ENCODE data around the gene GTF3A. TPM values are rescaled to one million over a fixed set of nuclear protein-coding genes. Genes with fewer than 3 reads are reported as not detected.

The GTF3A gene
- total and polyA plus RNA-seq, 8 donors = 53.4 to 220 (median 117) TPM

GRCh38 chr13:27472941-27473340 lies 48.5 kb downstream of the GTF3A start:
- no peak overlapping the region for H3K27ac ChIP-seq
- peaks cover 0 to 9% (median 3%) of the 10 kb centered on the region in 4 donors for H3K4me1 ChIP-seq
- WGBS, 5 donors = 67 to 83% (median 67%) methylated on average over 3 of the region's 3 CpGs
- no peak for DNase-seq
- H3K9me3 ChIP-seq = no peaks in the 10 kb centered on the region
- intact Hi-C loops (cut with DNase I; ENCODE audit: low total_unique reads) = no loop called here
- no peaks in the 10 kb centered on the region for H3K36me3 ChIP-seq
- no peak overlapping the region for H3K4me3 ChIP-seq
- H3K27me3 ChIP-seq = no peaks in the 10 kb centered on the region
- TF ChIP-seq EP300 (IDR thresholded peaks at IDR 0.05) (no peak), POLR2A (IDR thresholded peaks at IDR 0.05) (no peak), POLR2AphosphoS5 (IDR thresholded peaks at IDR 0.05) (no peak)
- TF ChIP-seq, protein P1, sequence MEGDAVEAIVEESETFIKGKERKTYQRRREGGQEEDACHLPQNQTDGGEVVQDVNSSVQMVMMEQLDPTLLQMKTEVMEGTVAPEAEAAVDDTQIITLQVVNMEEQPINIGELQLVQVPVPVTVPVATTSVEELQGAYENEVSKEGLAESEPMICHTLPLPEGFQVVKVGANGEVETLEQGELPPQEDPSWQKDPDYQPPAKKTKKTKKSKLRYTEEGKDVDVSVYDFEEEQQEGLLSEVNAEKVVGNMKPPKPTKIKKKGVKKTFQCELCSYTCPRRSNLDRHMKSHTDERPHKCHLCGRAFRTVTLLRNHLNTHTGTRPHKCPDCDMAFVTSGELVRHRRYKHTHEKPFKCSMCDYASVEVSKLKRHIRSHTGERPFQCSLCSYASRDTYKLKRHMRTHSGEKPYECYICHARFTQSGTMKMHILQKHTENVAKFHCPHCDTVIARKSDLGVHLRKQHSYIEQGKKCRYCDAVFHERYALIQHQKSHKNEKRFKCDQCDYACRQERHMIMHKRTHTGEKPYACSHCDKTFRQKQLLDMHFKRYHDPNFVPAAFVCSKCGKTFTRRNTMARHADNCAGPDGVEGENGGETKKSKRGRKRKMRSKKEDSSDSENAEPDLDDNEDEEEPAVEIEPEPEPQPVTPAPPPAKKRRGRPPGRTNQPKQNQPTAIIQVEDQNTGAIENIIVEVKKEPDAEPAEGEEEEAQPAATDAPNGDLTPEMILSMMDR (IDR thresholded peaks at IDR 0.05) = no peak

DNA sequence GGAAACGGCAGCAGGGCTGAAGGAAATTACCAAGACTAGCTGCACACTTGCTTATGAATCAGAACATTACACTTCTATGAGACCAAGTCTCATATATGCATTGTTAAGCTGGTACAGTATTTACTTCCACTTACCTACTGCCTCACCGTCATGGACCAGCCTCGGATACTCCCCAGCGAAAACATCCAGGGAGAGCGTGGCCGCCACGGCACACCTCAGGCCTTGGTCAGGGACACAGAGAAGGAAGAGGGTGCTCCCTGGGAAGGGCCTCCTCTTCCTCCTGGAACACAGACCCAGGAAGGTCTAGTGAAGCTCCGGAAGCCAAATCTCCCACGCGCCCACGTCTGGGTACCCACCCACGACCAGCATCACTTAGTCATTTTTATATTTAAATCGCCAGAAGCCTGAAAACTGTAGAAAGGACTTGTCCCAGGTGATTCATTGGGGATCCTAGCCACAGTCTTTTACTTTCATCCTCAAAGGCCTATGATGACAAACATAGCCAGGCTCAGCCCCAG lies 50.4 kb downstream of the GTF3A start:
- WGBS, 5 donors = 93 to 97% (median 94%) methylated on average over 13 of the region's 13 CpGs
- Histone ChIP-seq H3K36me3 (no peaks in the 10 kb centered on the region), H3K27me3 (no peaks in the 10 kb centered on the region), H3K4me1 (peaks cover 0 to 13% (median 6%) of the 10 kb centered on the region in 4 donors), H3K4me3 (no peak overlapping the region), H3K27ac (no peak overlapping the region), H3K9me3 (no peaks in the 10 kb centered on the region)
- TF ChIP-seq, protein P1 (IDR thresholded peaks at IDR 0.05) = no peak
- TF ChIP-seq EP300 (IDR thresholded peaks at IDR 0.05) = no peak
- no peak for TF ChIP-seq POLR2A (IDR thresholded peaks at IDR 0.05)
- no peak for TF ChIP-seq POLR2AphosphoS5 (IDR thresholded peaks at IDR 0.05)
- DNase-seq = no peak
- intact Hi-C loops (cut with DNase I; ENCODE audit: low total_unique reads) = no loop called here

DNA sequence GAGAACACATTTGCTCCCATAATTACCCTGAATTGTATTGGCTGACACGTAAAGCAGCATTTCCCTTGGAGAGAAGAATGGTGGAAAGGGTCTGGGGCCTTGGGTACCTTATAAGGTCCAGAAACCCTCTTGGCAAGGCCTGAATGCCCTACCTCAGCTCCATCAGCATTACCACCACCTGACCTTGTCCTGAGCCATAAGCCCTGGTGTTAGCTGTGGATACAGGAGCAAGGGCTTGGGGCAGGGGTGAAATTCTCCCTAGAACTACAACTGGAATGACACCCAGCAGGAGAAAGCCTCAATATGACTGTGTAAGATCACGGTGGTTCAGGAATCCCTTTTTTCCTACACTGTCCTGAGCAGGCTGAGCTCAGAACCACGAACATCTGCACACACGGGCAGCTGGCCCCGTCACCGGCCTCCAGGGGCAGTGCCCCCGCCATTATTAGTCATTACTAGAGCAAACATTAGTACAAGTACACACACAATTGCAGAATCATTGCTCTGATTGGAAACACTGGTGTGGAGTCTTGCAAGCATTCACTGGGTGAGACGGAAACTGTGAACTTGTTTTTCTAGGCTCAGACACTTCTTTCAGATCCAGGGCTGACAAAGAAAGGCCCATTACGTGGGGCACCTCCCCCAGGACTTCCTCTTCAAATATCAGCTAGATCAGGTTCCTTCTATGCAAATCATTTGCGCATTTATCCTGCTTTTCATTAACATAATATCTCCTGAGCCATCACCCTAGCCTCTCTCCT lies 52.7 kb downstream of the GTF3A start:
- Histone ChIP-seq H3K4me1 (peaks cover 0 to 13% (median 6%) of the 10 kb centered on the region in 4 donors), H3K27me3 (peaks cover 0 to 6% (median 0%) of the 10 kb centered on the region in 3 donors), H3K36me3 (no peaks in the 10 kb centered on the region), H3K4me3 (no peak overlapping the region), H3K27ac (peak overlapping the region; percentile 67 to 76 (median 73)), H3K9me3 (peaks cover 0 to 5% (median 2%) of the 10 kb centered on the region in 4 donors)
- peak; percentile 76 to 81 for DNase-seq
- WGBS, 5 donors = 18 to 33% (median 23%) methylated on average over 10 of the region's 10 CpGs
- intact Hi-C loops (cut with DNase I; ENCODE audit: low total_unique reads) = no loop called here
- TF ChIP-seq POLR2A (IDR thresholded peaks at IDR 0.05) (no peak), POLR2AphosphoS5 (IDR thresholded peaks at IDR 0.05) (peak in 2 of 3 donors; percentile 58 to 72)

- DNase-seq = peak; percentile 54
- 26 to 34% (median 32%) methylated on average over 11 of the region's 11 CpGs for WGBS, 5 donors
- Histone ChIP-seq H3K4me3 (no peak overlapping the region), H3K36me3 (no peaks in the 10 kb centered on the region), H3K27ac (no peak overlapping the region), H3K9me3 (peaks cover 0 to 7% (median 3%) of the 10 kb centered on the region in 4 donors), H3K4me1 (peaks cover 0 to 12% (median 6%) of the 10 kb centered on the region in 4 donors), H3K27me3 (peaks cover 0 to 6% (median 0%) of the 10 kb centered on the region in 3 donors)
- intact Hi-C loops (cut with DNase I; ENCODE audit: low total_unique reads) = no loop called here
- TF ChIP-seq EP300 (IDR thresholded peaks at IDR 0.05) (no peak), POLR2AphosphoS5 (IDR thresholded peaks at IDR 0.05) (no peak), POLR2A (IDR thresholded peaks at IDR 0.05) (no peak)
- TF ChIP-seq, protein P1 (IDR thresholded peaks at IDR 0.05) = peak in 5 of 7 experiments; percentile 20 to 44 (median 27)
Observed at GRCh38 chr13:27481766-27482165, 57.3 kb downstream of the GTF3A start.

Data from stomach (tissue), 9 donors.